Stimulated activated CD4-positive, alpha-beta T cell treated with anti-CD3 and anti-CD28 coated beads, Interleukin-2, amount 100 ng/mL, for 24 hours (primary cell): ENCODE data around the gene RCAN1.
"Not testable (repeated sequence)": the region's sequence is repeated elsewhere in the genome, so short reads cannot be mapped to it uniquely, and the experiment has no call there.

Source experiments
- DNase-seq, 2 donors: peaks; one replicate each; pipeline ENCODE4 v3.0.0-alpha.2; 2020

Gene RCAN1

GRCh38 chr21:34568801-34569200 lies 46.1 kb downstream of the RCAN1 start:
- not testable (repeated sequence) for DNase-seq

GRCh38 chr21:34567604-34568155 lies 47.2 kb downstream of the RCAN1 start:
- no peak for DNase-seq

- DNase-seq: no peak
Measured at GRCh38 chr21:34565238-34565637, 49.7 kb downstream of the RCAN1 start.

GRCh38 chr21:34563370-34563769 lies 51.5 kb downstream of the RCAN1 start:
- not testable (repeated sequence) for DNase-seq

- DNase-seq: no peak
Measured at GRCh38 chr21:34561806-34562205, 53.1 kb downstream of the RCAN1 start.

- no peak for DNase-seq
Measured at GRCh38 chr21:34560609-34561008, 54.3 kb downstream of the RCAN1 start.

GRCh38 chr21:34560021-34560420 lies 54.9 kb downstream of the RCAN1 start:
- no peak for DNase-seq

- DNase-seq: no peak
Measured at GRCh38 chr21:34559089-34559631, 55.8 kb downstream of the RCAN1 start.

GRCh38 chr21:34558166-34558565 lies 56.7 kb downstream of the RCAN1 start:
- no peak for DNase-seq

- DNase-seq: no peak
Measured at GRCh38 chr21:34557261-34557660, 57.7 kb downstream of the RCAN1 start.

GRCh38 chr21:34554670-34555069 lies 60.2 kb downstream of the RCAN1 start:
- DNase-seq: not testable (repeated sequence)

- DNase-seq: no peak
Measured at GRCh38 chr21:34554227-34554626, 60.7 kb downstream of the RCAN1 start.

- no peak for DNase-seq
Measured at GRCh38 chr21:34553151-34553952, 61.6 kb downstream of the RCAN1 start.

- no peak for DNase-seq
Measured at GRCh38 chr21:34552360-34553098, 62.4 kb downstream of the RCAN1 start.

GRCh38 chr21:34550182-34550799 lies 64.6 kb downstream of the RCAN1 start:
- DNase-seq: no peak

GRCh38 chr21:34548781-34549376 lies 66.0 kb downstream of the RCAN1 start:
- no peak for DNase-seq

- no peak for DNase-seq
Measured at GRCh38 chr21:34546542-34546941, 68.4 kb downstream of the RCAN1 start.

- no peak for DNase-seq
Measured at GRCh38 chr21:34545079-34545884, 69.6 kb downstream of the RCAN1 start.

GRCh38 chr21:34544032-34544496 lies 70.8 kb downstream of the RCAN1 start:
- peak; percentile 53 for DNase-seq

GRCh38 chr21:34543017-34543416 lies 71.9 kb downstream of the RCAN1 start:
- no peak for DNase-seq

GRCh38 chr21:34540206-34540605 lies 74.7 kb downstream of the RCAN1 start:
- no peak for DNase-seq

GRCh38 chr21:34537838-34538237 lies 77.1 kb downstream of the RCAN1 start:
- DNase-seq: no peak
